GM12878 (cell line): ENCODE results near the gene NR3C1. TPM values are rescaled to one million over a fixed set of nuclear protein-coding genes. Genes with fewer than 3 reads are reported as not detected.

ENCODE experiments used
- ATAC-seq: fragments of 200-7000 bp; cut with Tn5 transposase; 3 replicates; pipeline ENCODE4 v1.9.1; 2020; ENCODE audit warnings: mild to moderate bottlenecking, moderate library complexity
- BruUV-seq: library from RNA; stranded (reverse); fragments of 400-500 nt; replicated peaks from 2 replicates; lab custom pipeline; 2021; lab: Mats Ljungman, UMichigan
- CTCF ChIA-PET: fragments of 300-600 bp; sonication (Branson Sonifier 250); formaldehyde crosslinking; extraction: SDS; loops from one replicate; lab custom pipeline; 2021; ENCODE audit warnings: inconsistent platforms; lab: Yijun Ruan, JAX
- POLR2A ChIA-PET: fragments of 350-600 bp; formaldehyde crosslinking; extraction: SDS; loops from one replicate; lab custom pipeline; 2021; ENCODE audit warnings: inconsistent platforms; lab: Charles Lee
- RAD21 ChIA-PET: fragments of 300-600 bp; sonication (Branson Sonifier 250); formaldehyde crosslinking; loops from one replicate; lab custom pipeline; 2023; ENCODE audit warnings: antibody characterized with exemption; ENCODE audit not compliant: unreplicated experiment; lab: Charles Lee
- SMC1A ChIA-PET: fragments of 300-600 bp; sonication (Branson Sonifier 250); formaldehyde crosslinking; loops from one replicate; lab custom pipeline; 2023; ENCODE audit not compliant: unreplicated experiment, uncharacterized antibody; lab: Charles Lee
- DNase-seq: peaks from one replicate; pipeline ENCODE4 v3.0.0-alpha.2; 2011; ENCODE audit warnings: low read depth, low spot score
- FAIRE-seq: peaks from 3 replicates; lab custom pipeline; 2011; peaks lifted over from hg19 to GRCh38; lab: Jason Lieb, UNC
- H2AFZ ChIP-seq: 2 replicates; pipeline ENCODE4 v1.6.0; 2011; ENCODE audit warnings: low read depth, low read length, control low read depth; ENCODE audit not compliant: control insufficient read depth
- H3K27ac ChIP-seq: 2 replicates; pipeline ENCODE4 v1.5.1; 2011; ENCODE audit warnings: control low read depth; ENCODE audit not compliant: control insufficient read depth, insufficient read depth
- H3K27me3 ChIP-seq, 2 experiments: replicated peaks in 1 of 2; 2 replicates each; pipeline versions ENCODE4 v1.6.0 to v1.6.1; 2011; ENCODE audit warnings: low read length in 1 of 2; ENCODE audit not compliant: control insufficient read depth in 2 of 2, insufficient read depth in 2 of 2
- H3K36me3 ChIP-seq, 2 experiments: 2 replicates each; pipeline ENCODE4 v1.5.1; 2011; ENCODE audit warnings: low read length in 1 of 2; ENCODE audit not compliant: control insufficient read depth in 2 of 2, insufficient read depth in 2 of 2
- H3K4me1 ChIP-seq: 2 replicates; pipeline ENCODE4 v1.6.1; 2011; ENCODE audit warnings: mild to moderate bottlenecking, low read length, moderate library complexity, mixed read lengths; ENCODE audit not compliant: control insufficient read depth, insufficient read depth
- H3K4me2 ChIP-seq: 2 replicates; pipeline ENCODE4 v1.6.0; 2011; ENCODE audit warnings: control low read depth; ENCODE audit not compliant: control insufficient read depth, insufficient read depth
- H3K4me3 ChIP-seq: fragments of 200-600 bp; sonication (generic); 2 replicates; pipeline ENCODE4 v1.5.1; 2016
- H3K79me2 ChIP-seq: 2 replicates; pipeline ENCODE4 v1.6.0; 2011; ENCODE audit warnings: low read length; ENCODE audit not compliant: control insufficient read depth, insufficient read depth
- H3K9ac ChIP-seq: 2 replicates; pipeline ENCODE4 v1.8.0; 2011; ENCODE audit warnings: low read length, control low read depth, mixed read lengths; ENCODE audit not compliant: control insufficient read depth, insufficient read depth
- H3K9me3 ChIP-seq: replicated peaks from 3 replicates; pipeline ENCODE4 v1.5.1; 2011; ENCODE audit warnings: mild to moderate bottlenecking, low read length; ENCODE audit not compliant: control insufficient read depth, insufficient read depth
- H4K20me1 ChIP-seq: 2 replicates; pipeline ENCODE4 v1.6.0; 2011; ENCODE audit not compliant: control insufficient read depth, insufficient read depth
- CHD2 ChIP-seq: IDR thresholded peaks from 2 replicates; pipeline ENCODE4 v1.6.1; 2011; ENCODE audit warnings: low read depth, low read length, improper control_type of control experiment, borderline replicate concordance
- EGR1 ChIP-seq, 2 experiments: IDR thresholded peaks; 1 replicate in 1 of 2; 2 replicates in 1 of 2; pipeline ENCODE4 v1.6.1; 2011 to 2012; ENCODE audit warnings: low read depth in 2 of 2, low read length in 2 of 2, borderline replicate concordance in 1 of 2, mild to moderate bottlenecking in 1 of 2, moderate library complexity in 1 of 2
- FOS ChIP-seq: IDR thresholded peaks from 3 replicates; pipeline ENCODE4 v1.6.1; 2011; ENCODE audit warnings: borderline replicate concordance; ENCODE audit not compliant: insufficient read length; ENCODE audit errors: extremely low read depth
- JUND ChIP-seq: IDR thresholded peaks from 2 replicates; pipeline ENCODE4 v1.6.1; 2012; ENCODE audit warnings: low read depth, mild to moderate bottlenecking, low read length, improper control_type of control experiment, moderate library complexity
- MYC ChIP-seq: IDR thresholded peaks from 2 replicates; pipeline ENCODE4 v1.6.1; 2011; ENCODE audit warnings: mild to moderate bottlenecking, low read length, moderate library complexity, inconsistent platforms; ENCODE audit not compliant: insufficient read depth, insufficient replicate concordance, insufficient read length, severe bottlenecking
- POLR2AphosphoS2 ChIP-seq: IDR thresholded peaks from 2 replicates; pipeline ENCODE4 v1.6.1; 2011; ENCODE audit warnings: low read depth, mild to moderate bottlenecking, low read length, improper control_type of control experiment, moderate library complexity
- POU2F2 ChIP-seq: IDR thresholded peaks from 3 replicates; pipeline ENCODE4 v1.6.1; 2011; ENCODE audit warnings: low read depth, mild to moderate bottlenecking, low read length, borderline replicate concordance
- RCOR1 ChIP-seq: conservative IDR thresholded peaks from 2 replicates; pipeline ENCODE4 v1.6.1; 2012; ENCODE audit warnings: low read depth, low read length, improper control_type of control experiment
- SMAD1 ChIP-seq: fragments of 450-650 bp; IDR thresholded peaks from 2 replicates; pipeline ENCODE4 v1.6.1; 2018; ENCODE audit warnings: mild to moderate bottlenecking, low read depth; ENCODE audit not compliant: partially characterized antibody
- WGBS: methylation state at CpG from one replicate; pipeline ENCODE4 v1.1.6; 2016; ENCODE audit warnings: low lambda C conversion rate; ENCODE audit not compliant: insufficient replicate concordance, insufficient coverage; ENCODE audit errors: missing lambda C conversion rate; 5-methylcytosine and 5-hydroxymethylcytosine counted together
- in situ Hi-C: fragments of 300-500 bp; cut with MboI; formaldehyde crosslinking; loops from 9 replicates; pipeline ENCODE4 v1.14.3; 2018; ENCODE audit warnings: mixed read lengths
- intact Hi-C: fragments of 100-400 bp; cut with micrococcal nuclease; formaldehyde crosslinking; loops from one replicate; pipeline ENCODE4 v1.14.2; 2022; ENCODE audit not compliant: unreplicated experiment
- polyA plus RNA-seq, 11 experiments: library from polyadenylated mRNA; depleted of rRNA in 4 of 11; unstranded in 6 of 11; stranded (reverse) in 5 of 11; fragments of >200 nt; fragmentation: Nextera tagmentation in 4 of 11; fragmentation: Illumina TruSeq in 1 of 11; extraction: Ambion mirVana in 4 of 11; extraction: Trizol in 1 of 11; gene quantifications; 1 replicate in 1 of 11; 2 replicates in 10 of 11; pipeline versions ENCODE4 v1.2.1 to v1.2.3, GENCODE V29; 2011 to 2016; ENCODE audit warnings: inconsistent platforms in 2 of 11, missing spikeins in 2 of 11, low read depth in 1 of 11
- total RNA-seq, 4 experiments: library from RNA; depleted of rRNA in 3 of 4; stranded (reverse); fragments of >200 nt in 3 of 4; fragmentation: Illumina TruSeq in 1 of 4; extraction: Trizol in 1 of 4; gene quantifications; 2 replicates each; pipeline versions ENCODE4 v1.2.1 to v1.2.3, GENCODE V29; 2013 to 2021
- TF ChIP-seq, protein P1 (sequence below): fragments of 450-650 bp; IDR thresholded peaks from 2 replicates; pipeline ENCODE4 v1.6.1; 2018; ENCODE audit warnings: mild to moderate bottlenecking, low read depth, moderate library complexity; ENCODE audit not compliant: partially characterized antibody

Gene NR3C1
- total and polyA plus RNA-seq, 10 of the 15 experiments (the other 5 are each of a cell fraction or from before 2014, with no cell fraction given): 49.7 to 141 (median 109) TPM

GRCh38 chr5:143267186-143267585 is 136.3 kb downstream of the NR3C1 start:
- BruUV-seq: no TSS peak
- ChIA-PET CTCF (no interaction called here), SMC1A (interaction anchor here (1.0 kb wide), 1 partner anchor 10 kb away, joined by 3 read pairs; no protein-coding TSS in a partner anchor), RAD21 (interaction anchor here (0.6 kb wide), 1 partner anchor 75 kb away, joined by 3 read pairs; no protein-coding TSS in a partner anchor), POLR2A (interaction anchor here (0.6 kb wide), 1 partner anchor 104 kb away, joined by 3 read pairs; no protein-coding TSS in a partner anchor)
- no peaks in the 10 kb centered on the region; a peak in 1 of 4 replicates for H3K36me3 ChIP-seq
- FAIRE-seq: no peak
- no peaks in the 10 kb centered on the region for H3K79me2 ChIP-seq
- no peak for DNase-seq
- no peak overlapping the region for H3K9ac ChIP-seq
- H4K20me1 ChIP-seq: no peaks in the 10 kb centered on the region
- H3K4me1 ChIP-seq: peaks cover 11% of the 10 kb centered on the region; the same call in 1 of the 2 replicates
- H3K27ac ChIP-seq: no peak overlapping the region
- H3K4me3 ChIP-seq: no peak overlapping the region
- 100% methylated on average over 2 of the region's 2 CpGs for WGBS
- TF ChIP-seq FOS (no peak), EGR1 (IDR thresholded peaks at IDR 0.05; ENCODE audit: borderline replicate concordance in 1 of 2, low read depth in 2 of 2, low read length in 2 of 2) (no peak), SMAD1 (no peak), POLR2AphosphoS2 (no peak), CHD2 (no peak), POU2F2 (no peak), MYC (no peak), JUND (no peak), RCOR1 (no peak)
- TF ChIP-seq, protein P1, sequence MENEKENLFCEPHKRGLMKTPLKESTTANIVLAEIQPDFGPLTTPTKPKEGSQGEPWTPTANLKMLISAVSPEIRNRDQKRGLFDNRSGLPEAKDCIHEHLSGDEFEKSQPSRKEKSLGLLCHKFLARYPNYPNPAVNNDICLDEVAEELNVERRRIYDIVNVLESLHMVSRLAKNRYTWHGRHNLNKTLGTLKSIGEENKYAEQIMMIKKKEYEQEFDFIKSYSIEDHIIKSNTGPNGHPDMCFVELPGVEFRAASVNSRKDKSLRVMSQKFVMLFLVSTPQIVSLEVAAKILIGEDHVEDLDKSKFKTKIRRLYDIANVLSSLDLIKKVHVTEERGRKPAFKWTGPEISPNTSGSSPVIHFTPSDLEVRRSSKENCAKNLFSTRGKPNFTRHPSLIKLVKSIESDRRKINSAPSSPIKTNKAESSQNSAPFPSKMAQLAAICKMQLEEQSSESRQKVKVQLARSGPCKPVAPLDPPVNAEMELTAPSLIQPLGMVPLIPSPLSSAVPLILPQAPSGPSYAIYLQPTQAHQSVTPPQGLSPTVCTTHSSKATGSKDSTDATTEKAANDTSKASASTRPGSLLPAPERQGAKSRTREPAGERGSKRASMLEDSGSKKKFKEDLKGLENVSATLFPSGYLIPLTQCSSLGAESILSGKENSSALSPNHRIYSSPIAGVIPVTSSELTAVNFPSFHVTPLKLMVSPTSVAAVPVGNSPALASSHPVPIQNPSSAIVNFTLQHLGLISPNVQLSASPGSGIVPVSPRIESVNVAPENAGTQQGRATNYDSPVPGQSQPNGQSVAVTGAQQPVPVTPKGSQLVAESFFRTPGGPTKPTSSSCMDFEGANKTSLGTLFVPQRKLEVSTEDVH: no peak
- peaks cover 14% of the 10 kb centered on the region for H3K9me3 ChIP-seq
- in situ Hi-C loops (no loop called here), intact Hi-C loops (no loop called here)
- no peaks in the 10 kb centered on the region for H3K27me3 ChIP-seq
- no peak overlapping the region for H3K4me2 ChIP-seq
- no peak for ATAC-seq
- no peak overlapping the region for H2AFZ ChIP-seq
